Activated CD8-positive, alpha-beta memory T cell treated with anti-CD3 and anti-CD28 coated beads for 36 hours (primary cell): ENCODE measurements around the gene FRMD4A. TPM values are rescaled to one million over a fixed set of nuclear protein-coding genes. Genes with fewer than 3 reads are reported as not detected.

Experiments used
- CTCF ChIA-PET: fragments of 350-600 bp; sonication (Branson Sonifier 250); formaldehyde crosslinking; loops from one replicate; lab custom pipeline; 2021; ENCODE audit warnings: antibody characterized with exemption; lab: Charles Lee
- POLR2A ChIA-PET: fragments of 350-600 bp; sonication (Branson Sonifier 250); formaldehyde crosslinking; loops from one replicate; lab custom pipeline; 2021; ENCODE audit warnings: antibody characterized with exemption; lab: Charles Lee
- total RNA-seq, 2 experiments: library from RNA; stranded (reverse); gene quantifications; one replicate each; pipeline ENCODE4 v1.2.3, GENCODE V29; 2021

FRMD4A gene
- total RNA-seq, 2 experiments from 2014 or later, result 4.7 to 5.2 TPM

DNA sequence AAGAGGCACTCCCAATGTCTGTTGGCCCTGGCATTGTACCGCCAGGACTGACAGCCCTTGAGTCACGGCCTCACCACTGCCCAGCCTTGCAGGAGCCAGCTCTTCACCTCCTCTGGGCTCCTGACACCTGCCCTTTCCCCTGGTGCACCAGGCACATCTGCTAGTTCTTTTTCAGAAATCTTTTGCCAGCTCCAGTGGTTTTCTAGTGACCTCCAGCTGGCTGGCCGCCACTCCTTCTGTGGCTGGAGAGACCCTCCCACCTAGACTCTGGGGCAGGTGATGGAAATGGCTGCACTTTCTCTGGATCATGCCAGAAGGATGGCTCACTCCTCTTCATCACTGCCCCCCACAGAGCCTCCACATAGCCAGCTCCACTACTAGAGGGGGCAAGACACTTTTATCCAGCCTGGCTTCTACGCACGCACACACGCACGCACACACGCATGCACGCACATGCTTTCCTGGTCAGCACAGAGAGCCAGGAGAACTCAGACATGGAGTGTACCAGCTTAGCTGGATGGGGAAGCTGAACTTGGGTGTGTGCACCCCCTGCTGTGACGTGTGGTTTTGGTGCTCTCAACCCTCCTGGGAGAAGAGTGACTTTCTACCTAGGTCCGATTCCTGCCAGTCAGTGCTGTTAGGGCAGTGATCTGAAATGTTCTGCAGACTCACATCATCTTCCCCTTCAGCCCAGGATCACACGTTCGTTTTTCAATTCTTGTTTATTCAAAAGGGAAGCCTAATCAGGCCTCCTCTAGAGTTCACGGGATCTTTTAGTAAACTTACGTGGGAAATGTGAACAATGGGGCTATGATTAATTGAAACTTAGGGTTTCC, 522.0 kb downstream of the FRMD4A start:
- POLR2A ChIA-PET, result no interaction called here
- CTCF ChIA-PET, result no interaction called here

GRCh38 chr10:13806419-13806818, 524.3 kb downstream of the FRMD4A start:
- POLR2A ChIA-PET, result no interaction called here
- CTCF ChIA-PET, result no interaction called here

DNA sequence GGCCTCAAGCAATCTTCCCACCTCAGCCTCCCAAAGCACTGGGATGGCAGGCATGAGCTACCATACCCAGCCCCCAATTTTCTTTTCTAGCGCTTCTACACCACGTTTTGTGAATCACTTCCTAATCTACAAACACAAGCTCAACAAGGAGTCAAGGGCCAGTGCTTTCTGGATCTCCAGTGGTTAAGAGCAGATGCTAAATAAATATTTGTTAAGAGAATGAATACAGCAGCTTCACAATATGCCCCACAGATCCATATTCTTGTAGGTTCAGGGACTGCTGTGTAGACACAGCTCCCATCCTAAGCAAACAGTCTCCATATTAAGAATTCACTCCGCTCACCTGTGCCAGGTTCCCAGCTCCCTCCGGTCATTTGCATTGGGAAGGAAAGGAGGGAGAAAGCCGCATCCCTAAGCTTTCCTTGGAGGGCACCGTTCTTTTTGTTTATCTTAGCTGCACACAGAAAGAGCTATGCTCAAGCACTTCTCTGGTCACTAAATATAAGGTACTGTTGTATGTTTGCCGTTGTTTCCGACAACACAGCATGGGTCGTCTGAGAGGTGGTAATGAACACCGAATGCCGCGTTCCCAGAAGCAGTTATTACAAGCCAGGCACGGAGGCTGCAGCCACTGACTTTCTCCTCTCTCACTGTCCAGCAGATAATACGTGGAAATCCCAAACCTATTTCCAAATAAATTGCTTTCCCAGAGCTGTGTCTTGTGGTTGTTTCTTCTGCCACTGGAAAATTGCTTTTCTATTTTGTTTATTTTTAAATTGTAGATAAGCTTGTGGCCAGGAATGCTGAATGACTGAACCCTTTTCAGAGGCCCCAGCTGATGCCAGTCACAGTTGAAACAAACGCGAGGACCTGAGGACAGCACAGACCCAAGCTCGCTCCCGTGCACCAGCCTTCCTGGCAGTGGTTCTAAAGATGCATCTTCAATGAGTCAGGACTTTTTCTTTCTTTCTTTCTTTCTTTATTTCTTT, 526.9 kb downstream of the FRMD4A start:
- POLR2A ChIA-PET, result no interaction called here

DNA sequence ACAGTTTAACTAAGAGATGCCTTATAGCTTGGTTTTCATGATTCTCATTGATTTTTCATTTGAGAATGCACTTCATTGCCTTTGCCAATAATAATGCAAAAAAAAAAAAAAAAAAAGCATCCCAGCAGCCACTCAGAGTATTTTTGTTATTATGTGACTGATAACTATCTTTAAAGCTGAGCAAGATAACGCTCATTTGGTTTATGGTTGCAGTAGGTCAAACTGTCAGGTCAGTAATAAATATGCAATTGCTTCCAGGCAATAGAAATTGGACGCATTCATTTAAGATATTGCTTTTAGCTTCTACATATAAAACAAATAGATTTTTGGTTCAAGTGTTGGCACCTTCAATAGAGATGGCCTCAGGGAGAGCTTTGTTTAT, 528.8 kb downstream of the FRMD4A start:
- CTCF ChIA-PET, result interaction anchor here (0.7 kb wide), 1 partner anchor 15 kb away, joined by 3 read pairs; no protein-coding TSS in a partner anchor
- POLR2A ChIA-PET, result no interaction called here

More for the DNA sequence above, 526.9 kb downstream of the FRMD4A start:
- CTCF ChIA-PET, result no interaction called here

GRCh38 chr10:13801156-13801906, 529.4 kb downstream of the FRMD4A start:
- CTCF ChIA-PET, result interaction anchor here (0.7 kb wide), 1 partner anchor 14 kb away, joined by 3 read pairs; no protein-coding TSS in a partner anchor
- POLR2A ChIA-PET, result no interaction called here

GRCh38 chr10:13797164-13797563, 533.6 kb downstream of the FRMD4A start:
- POLR2A ChIA-PET, result no interaction called here
- CTCF ChIA-PET, result interaction anchor here (0.7 kb wide), 1 partner anchor 30 kb away, joined by 3 read pairs; no protein-coding TSS in a partner anchor

DNA sequence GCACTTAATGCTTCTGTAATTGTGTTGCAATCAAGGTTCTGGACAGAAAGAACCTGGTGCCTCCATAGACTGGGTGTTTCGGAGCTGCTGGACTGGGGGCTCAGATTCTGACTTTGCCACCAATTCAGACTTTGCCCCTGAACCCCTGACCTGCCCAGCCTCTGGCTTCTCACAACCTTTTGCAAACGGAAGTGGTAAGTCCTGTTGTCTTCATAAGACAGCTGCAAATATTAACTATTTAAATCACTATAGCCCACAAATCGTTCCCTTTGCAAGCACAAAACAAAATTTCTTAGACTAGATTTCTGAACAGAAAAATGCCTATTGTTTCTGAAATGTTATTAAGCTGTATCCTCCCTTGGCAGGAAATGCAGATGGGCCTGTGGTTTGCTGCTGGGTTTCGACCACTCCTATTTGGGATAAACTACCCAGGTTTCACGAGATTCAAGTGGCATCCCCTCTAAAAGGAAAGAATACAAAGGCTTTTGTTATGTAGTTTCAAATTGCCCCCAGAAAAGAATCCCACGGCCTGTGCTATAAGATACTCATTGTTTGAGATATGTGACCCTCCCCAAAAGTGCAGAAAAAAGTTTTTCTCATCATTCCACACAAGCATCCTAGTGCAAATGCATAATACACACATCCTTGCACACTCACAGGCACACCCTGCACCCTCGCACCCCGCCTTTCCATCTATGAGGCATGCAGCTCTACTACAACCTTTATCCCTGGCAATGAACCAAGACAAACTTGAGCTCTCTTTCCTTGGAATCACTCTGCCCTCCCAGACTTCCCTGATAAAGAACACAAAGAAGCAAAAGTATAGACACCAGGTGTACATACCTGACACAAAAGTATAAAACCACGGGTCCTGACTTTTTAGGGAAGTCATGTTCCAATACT, 534.8 kb downstream of the FRMD4A start:
- CTCF ChIA-PET, result no interaction called here
- POLR2A ChIA-PET, result interaction anchor here (0.6 kb wide), 1 partner anchor 437 kb away, joined by 9 read pairs; no protein-coding TSS in a partner anchor

DNA sequence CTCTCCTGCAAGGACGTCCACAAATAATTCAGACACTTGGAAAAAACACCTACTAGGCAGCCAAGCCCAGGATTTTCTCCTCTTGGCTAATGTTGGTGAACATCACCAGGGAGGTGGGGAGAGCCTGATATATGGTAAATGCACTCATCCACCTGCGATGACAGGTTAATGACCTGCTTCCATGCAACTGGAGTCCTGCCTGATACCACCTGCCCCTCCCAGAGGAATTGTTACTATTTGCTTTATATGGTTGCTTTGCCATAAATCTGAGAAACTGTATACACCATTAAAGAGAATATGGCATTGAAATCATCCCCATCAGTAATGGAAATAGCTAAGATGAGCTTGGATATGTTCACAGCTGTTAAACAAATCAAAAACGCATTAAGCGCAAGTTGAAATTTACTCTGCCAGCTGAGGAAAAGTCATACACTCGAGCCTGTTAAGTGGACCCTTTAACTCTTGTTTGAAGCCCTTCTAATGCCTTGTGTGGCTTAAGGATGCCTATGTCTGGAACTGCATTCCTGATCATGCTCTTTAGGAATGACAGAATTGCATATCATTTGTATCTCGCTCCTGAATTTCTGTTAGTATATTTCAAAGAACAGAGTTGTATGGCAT, 535.6 kb downstream of the FRMD4A start:
- CTCF ChIA-PET, result no interaction called here
- POLR2A ChIA-PET, result interaction anchor here (0.6 kb wide), 1 partner anchor 436 kb away, joined by 9 read pairs; no protein-coding TSS in a partner anchor

GRCh38 chr10:13792006-13792405, 538.7 kb downstream of the FRMD4A start:
- POLR2A ChIA-PET, result no interaction called here
- CTCF ChIA-PET, result interaction anchor here (1.0 kb wide), 1 partner anchor 15 kb away, joined by 3 read pairs; no protein-coding TSS in a partner anchor

DNA sequence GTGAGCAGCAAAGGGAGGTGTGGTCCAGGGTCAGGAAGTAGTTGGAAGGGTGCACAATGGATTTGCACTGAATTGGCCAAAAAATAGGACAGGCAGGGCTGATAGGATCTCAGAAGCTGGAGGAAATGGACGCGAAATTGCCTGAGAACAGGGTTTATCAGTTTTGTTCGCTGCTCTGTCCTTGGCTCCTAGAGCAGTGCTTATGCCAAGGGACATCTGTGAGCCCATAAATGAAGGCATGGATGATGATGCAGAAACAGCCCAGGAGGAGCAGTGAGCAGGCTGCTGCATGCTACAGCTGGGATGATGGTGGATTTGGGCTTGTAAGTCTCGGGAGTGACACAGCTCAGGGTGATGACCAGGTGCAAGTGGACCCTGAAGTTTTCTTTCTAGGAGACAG, 539.2 kb downstream of the FRMD4A start:
- ChIA-PET CTCF (interaction anchor here (1.0 kb wide), 1 partner anchor 15 kb away, joined by 3 read pairs; no protein-coding TSS in a partner anchor), POLR2A (no interaction called here)

- CTCF ChIA-PET, result interaction anchor here (0.9 kb wide), 1 partner anchor 763 kb away, joined by 4 read pairs; no protein-coding TSS in a partner anchor
- POLR2A ChIA-PET, result no interaction called here
Measured at GRCh38 chr10:13790196-13790595, 540.5 kb downstream of the FRMD4A start.

DNA sequence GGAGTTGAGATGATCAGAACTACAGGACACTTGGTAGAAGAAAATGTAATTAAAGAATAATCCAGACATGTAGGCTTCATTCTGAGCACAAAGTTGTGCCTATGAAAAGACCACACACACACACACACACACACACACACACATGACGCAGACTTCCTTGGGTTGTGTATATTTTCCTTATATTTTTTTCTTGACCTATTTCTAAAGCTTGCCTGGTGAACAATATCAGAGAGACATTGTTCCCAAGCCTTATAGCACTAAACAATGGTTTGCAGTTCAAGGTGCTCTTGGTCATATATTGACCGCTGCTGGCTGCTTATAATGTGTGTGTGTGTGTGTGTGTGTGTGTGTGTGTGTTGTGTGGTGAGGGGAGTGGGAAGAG, 541.3 kb downstream of the FRMD4A start:
- POLR2A ChIA-PET, result interaction anchor here (0.7 kb wide), 1 partner anchor 396 kb away, joined by 5 read pairs; no protein-coding TSS in a partner anchor
- CTCF ChIA-PET, result interaction anchor here (0.6 to 0.9 kb wide), 2 partner anchors 405 to 764 kb away, joined by 3 to 4 read pairs; no protein-coding TSS in a partner anchor

- POLR2A ChIA-PET, result interaction anchor here (0.7 kb wide), 1 partner anchor 396 kb away, joined by 5 read pairs; no protein-coding TSS in a partner anchor
Measured at GRCh38 chr10:13788711-13789447, 541.8 kb downstream of the FRMD4A start.

DNA sequence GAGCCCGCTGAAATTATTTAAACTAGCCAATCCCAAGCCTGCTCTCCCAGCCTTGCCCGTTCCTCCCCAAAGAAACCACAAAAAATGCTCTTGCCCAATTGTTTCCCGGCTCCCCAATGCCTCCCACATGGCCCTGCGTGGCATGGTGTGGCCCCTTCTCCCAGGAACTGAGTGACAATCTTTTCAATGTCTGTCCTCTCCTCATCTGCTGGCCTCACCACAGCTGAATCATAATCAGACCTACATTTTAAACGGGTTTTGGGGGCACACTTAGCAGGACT, 542.5 kb downstream of the FRMD4A start:
- ChIA-PET CTCF (no interaction called here), POLR2A (no interaction called here)

More at GRCh38 chr10:13788711-13789447, 541.8 kb downstream of the FRMD4A start:
- CTCF ChIA-PET, result no interaction called here

- POLR2A ChIA-PET, result interaction anchor here (0.6 to 1.2 kb wide), 2 partner anchors 221 to 398 kb away, joined by 3 to 7 read pairs; no protein-coding TSS in a partner anchor
Measured at GRCh38 chr10:13787015-13787421, 543.7 kb downstream of the FRMD4A start.

GRCh38 chr10:13784067-13784466, 546.7 kb downstream of the FRMD4A start:
- ChIA-PET CTCF (no interaction called here), POLR2A (no interaction called here)

More at GRCh38 chr10:13787015-13787421, 543.7 kb downstream of the FRMD4A start:
- CTCF ChIA-PET, result interaction anchor here (0.5 to 1.2 kb wide), 2 partner anchors 15 to 399 kb away, joined by 3 read pairs; no protein-coding TSS in a partner anchor
